ENCODE results near the gene CAMK2A. TPM values are rescaled to one million over a fixed set of nuclear protein-coding genes. Genes with fewer than 3 reads are reported as not detected.

The CAMK2A gene
- total RNA-seq, 1 experiment from 2014 or later, result 0.33 TPM

GRCh38 chr5:150196986-150197385 lies 92.6 kb downstream of the CAMK2A start:
- Histone ChIP-seq H3K23ac (ENCODE audit: insufficient read length, low read depth, low read length) (no peak overlapping the region), H3K79me2 (ENCODE audit: insufficient read depth, low read length) (no peaks in the 10 kb centered on the region), H3K27me3 (ENCODE audit: insufficient read depth, low read length) (peaks cover 3% of the 10 kb centered on the region; the same call in 1 of the 2 replicates), H3K56ac (ENCODE audit: insufficient read length, low read depth, low read length) (no peak overlapping the region), H3K18ac (ENCODE audit: insufficient read length, low read depth, low read length) (no peak overlapping the region), H3K27ac (ENCODE audit: insufficient read length, low read depth, low read length) (no peak overlapping the region), H3K4me1 (ENCODE audit: insufficient read depth, low read length) (no peaks in the 10 kb centered on the region), H2BK20ac (ENCODE audit: low read depth, low read length, poor library complexity, severe bottlenecking) (no peak overlapping the region), H3K14ac (ENCODE audit: insufficient read depth, low read length) (no peak overlapping the region), H4K91ac (ENCODE audit: insufficient read length, low read depth, low read length) (no peak overlapping the region), H2AFZ (ENCODE audit: low read length) (no peak overlapping the region), H2BK15ac (ENCODE audit: low read depth, low read length) (no peak overlapping the region), H3K23me2 (ENCODE audit: insufficient read length, low read depth, low read length, poor library complexity, severe bottlenecking) (no peaks in the 10 kb centered on the region), H4K8ac (replicated peaks; ENCODE audit: insufficient read length, low read depth, low read length) (no peak overlapping the region), H3K9ac (ENCODE audit: extremely low read depth, insufficient read length, low read length) (no peak overlapping the region), H3T11ph (ENCODE audit: low read length) (no peak overlapping the region), H2BK5ac (ENCODE audit: insufficient read length, low read length) (no peak overlapping the region), H3K4ac (ENCODE audit: low read depth, low read length) (no peak overlapping the region), H2AK5ac (ENCODE audit: insufficient read length, low read length) (no peak overlapping the region), H3K4me2 (ENCODE audit: insufficient read depth, insufficient read length, low read length) (no peak overlapping the region), H3K9me3 (ENCODE audit: control insufficient read depth, low read depth, low read length) (no peaks in the 10 kb centered on the region), H3K79me1 (ENCODE audit: insufficient read depth, low read depth, low read length, poor library complexity, severe bottlenecking) (no peaks in the 10 kb centered on the region), H4K5ac (ENCODE audit: insufficient read length, low read depth, low read length) (no peak overlapping the region), H4K20me1 (ENCODE audit: control insufficient read depth, insufficient read depth, insufficient read length) (no peaks in the 10 kb centered on the region), H2BK12ac (ENCODE audit: insufficient read length, low read depth, low read length) (no peak overlapping the region), H2BK120ac (ENCODE audit: low read depth, low read length, poor library complexity, severe bottlenecking) (no peak overlapping the region)
- Mint-ChIP-seq H3K27me3 (ENCODE audit: low read depth) (peaks cover 79% of the 10 kb centered on the region), H3K4me3 (no peak overlapping the region), H3K27ac (no peak overlapping the region), H3K36me3 (ENCODE audit: insufficient read depth in 1 of 3, low read depth in 3 of 3) (no peaks in the 10 kb centered on the region), H3K4me1 (no peaks in the 10 kb centered on the region; a peak in 2 of 4 replicates), H3K9me3 (no peaks in the 10 kb centered on the region; a peak in 1 of 5 replicates)
- DNase-seq, result no peak
- no CpG with 5 or more reads among the region's 16 CpGs for WGBS (ENCODE audit: extremely low coverage, insufficient read length, low lambda C conversion rate)
- no peak for TF ChIP-seq CTCF (conservative IDR thresholded peaks at IDR 0.05)

Data from H9 (cell line).